Esophagus muscularis mucosa (tissue), 4 donors: ENCODE measurements around the gene TRIM25. TPM values are rescaled to one million over a fixed set of nuclear protein-coding genes. Genes with fewer than 3 reads are reported as not detected.

ENCODE experiments used
- DNase-seq: peaks from one replicate; pipeline ENCODE4 v3.0.0-alpha.2; 2017; ENCODE audit errors: extremely low spot score
- H3K27ac ChIP-seq, 4 donors: fragments of 200-600 bp; sonication (generic); replicated peaks in 1 of 4; 1 replicate in 3 of 4; 2 replicates in 1 of 4; pipeline ENCODE4 v1.5.1; 2016 to 2019; ENCODE audit warnings: mild to moderate bottlenecking in 1 of 4
- H3K27me3 ChIP-seq, 4 donors: fragments of 200-600 bp; sonication (generic); one replicate each; pipeline versions ENCODE4 v1.5.1 to v1.6.0; 2016 to 2019
- H3K36me3 ChIP-seq, 4 donors: fragments of 200-600 bp; sonication (generic); one replicate each; pipeline ENCODE4 v1.5.1; 2016 to 2019
- H3K4me1 ChIP-seq, 4 donors: fragments of 200-600 bp; sonication (generic); one replicate each; pipeline ENCODE4 v1.5.1; 2016 to 2019
- H3K4me3 ChIP-seq, 4 donors: fragments of 200-600 bp; sonication (generic); 1 replicate in 2 of 4; 2 replicates in 2 of 4; pipeline ENCODE4 v1.5.1; 2016 to 2019; ENCODE audit warnings: mild to moderate bottlenecking in 4 of 4, moderate library complexity in 1 of 4
- H3K9me3 ChIP-seq, 4 donors: fragments of 200-600 bp; sonication (generic); 1 replicate in 3 of 4; 2 replicates in 1 of 4; pipeline ENCODE4 v1.5.1; 2016 to 2019
- CTCF ChIP-seq, 3 experiments: fragments of 200-600 bp in 2 of 3; fragments of 450-650 bp in 1 of 3; sonication (generic) in 2 of 3; IDR thresholded peaks; one replicate each; pipeline ENCODE4 v1.5.1; 2017 to 2019; ENCODE audit warnings: antibody characterized with exemption in 3 of 3, mild to moderate bottlenecking in 2 of 3, moderate library complexity in 1 of 3
- EP300 ChIP-seq: sonication (generic); formaldehyde crosslinking; IDR thresholded peaks from one replicate; pipeline ENCODE4 v1.6.1; 2017; ENCODE audit warnings: antibody characterized with exemption
- POLR2A ChIP-seq: fragments of 450-650 bp; IDR thresholded peaks from one replicate; pipeline ENCODE4 v1.6.1; 2017; ENCODE audit warnings: antibody characterized with exemption, moderate library complexity, mild to moderate bottlenecking, low read depth
- POLR2AphosphoS5 ChIP-seq, 2 donors: sonication (generic); formaldehyde crosslinking; IDR thresholded peaks; one replicate each; pipeline ENCODE4 v1.6.1; 2017; ENCODE audit warnings: antibody characterized with exemption in 2 of 2
- WGBS: methylation state at CpG from one replicate; pipeline ENCODE4 v1.1.5; 2018; 5-methylcytosine and 5-hydroxymethylcytosine counted together
- intact Hi-C: fragments of 100-400 bp; cut with DNase I; formaldehyde crosslinking; loops from one replicate; pipeline ENCODE4 v1.15.1; 2023
- total RNA-seq, 4 donors: library from RNA; depleted of rRNA; stranded (reverse); fragments of >200 nt; gene quantifications; one replicate each; pipeline versions ENCODE4 v1.1.0 to v1.2.1, GENCODE V29; 2016

The TRIM25 gene
- total RNA-seq, 4 donors from 2014 or later: 13.9 to 19.9 (median 16.6) TPM

GRCh38 chr17:56863974-56864373 is 49.9 kb downstream of the TRIM25 start:
- no peaks in the 10 kb centered on the region for H3K27me3 ChIP-seq
- WGBS: 80% methylated on average over 3 of the region's 3 CpGs
- no peaks in the 10 kb centered on the region for H3K9me3 ChIP-seq
- H3K27ac ChIP-seq: no peak overlapping the region
- H3K4me1 ChIP-seq: peaks cover 0 to 6% (median 0%) of the 10 kb centered on the region in 4 donors
- peaks cover 13 to 59% (median 27%) of the 10 kb centered on the region in 4 donors for H3K36me3 ChIP-seq
- DNase-seq: no peak
- no peak overlapping the region for H3K4me3 ChIP-seq
- TF ChIP-seq POLR2A (no peak), CTCF (IDR thresholded peaks at IDR 0.05) (no peak), EP300 (no peak)
- intact Hi-C loops: no loop called here

GRCh38 chr17:56861899-56862298 is 52.0 kb downstream of the TRIM25 start:
- H3K4me3 ChIP-seq: no peak overlapping the region
- H3K27me3 ChIP-seq: no peaks in the 10 kb centered on the region
- no peak for TF ChIP-seq POLR2AphosphoS5 (IDR thresholded peaks at IDR 0.05)
- no peak for TF ChIP-seq EP300
- no peak for TF ChIP-seq POLR2A
- TF ChIP-seq CTCF (IDR thresholded peaks at IDR 0.05): no peak
- DNase-seq: no peak
- H3K36me3 ChIP-seq: peaks cover 13 to 79% (median 31%) of the 10 kb centered on the region in 4 donors
- H3K4me1 ChIP-seq: no peaks in the 10 kb centered on the region
- WGBS: 90% methylated on average over 3 of the region's 3 CpGs
- H3K9me3 ChIP-seq: no peaks in the 10 kb centered on the region
- intact Hi-C loops: no loop called here
- no peak overlapping the region for H3K27ac ChIP-seq

GRCh38 chr17:56851008-56851407 is 62.8 kb downstream of the TRIM25 start:
- peaks cover 5 to 56% (median 43%) of the 10 kb centered on the region in 4 donors for H3K36me3 ChIP-seq
- DNase-seq: no peak
- TF ChIP-seq POLR2A (no peak), EP300 (no peak), POLR2AphosphoS5 (IDR thresholded peaks at IDR 0.05) (no peak), CTCF (IDR thresholded peaks at IDR 0.05) (no peak)
- intact Hi-C loops: no loop called here
- WGBS: 80% methylated on average over 3 of the region's 3 CpGs
- no peak overlapping the region for H3K4me3 ChIP-seq
- no peaks in the 10 kb centered on the region for H3K27me3 ChIP-seq
- H3K4me1 ChIP-seq: no peaks in the 10 kb centered on the region
- no peaks in the 10 kb centered on the region for H3K9me3 ChIP-seq
- H3K27ac ChIP-seq: no peak overlapping the region

GRCh38 chr17:56850591-56850990 is 63.3 kb downstream of the TRIM25 start:
- no peaks in the 10 kb centered on the region for H3K4me1 ChIP-seq
- H3K27me3 ChIP-seq: no peaks in the 10 kb centered on the region
- no peak for DNase-seq
- no peak overlapping the region for H3K4me3 ChIP-seq
- intact Hi-C loops: no loop called here
- H3K9me3 ChIP-seq: no peaks in the 10 kb centered on the region
- WGBS: 94% methylated on average over 2 of the region's 2 CpGs
- no peak overlapping the region for H3K27ac ChIP-seq
- no peak for TF ChIP-seq CTCF (IDR thresholded peaks at IDR 0.05)
- no peak for TF ChIP-seq POLR2A
- no peak for TF ChIP-seq EP300
- no peak for TF ChIP-seq POLR2AphosphoS5 (IDR thresholded peaks at IDR 0.05)
- peaks cover 5 to 56% (median 41%) of the 10 kb centered on the region in 4 donors for H3K36me3 ChIP-seq

GRCh38 chr17:56849131-56849530 is 64.7 kb downstream of the TRIM25 start:
- Histone ChIP-seq H3K36me3 (peaks cover 5 to 56% (median 38%) of the 10 kb centered on the region in 4 donors), H3K4me1 (no peaks in the 10 kb centered on the region), H3K27ac (no peak overlapping the region), H3K27me3 (no peaks in the 10 kb centered on the region), H3K9me3 (no peaks in the 10 kb centered on the region), H3K4me3 (no peak overlapping the region)
- WGBS: 73% methylated on average over 3 of the region's 3 CpGs
- DNase-seq: no peak
- TF ChIP-seq POLR2A (no peak), EP300 (no peak), CTCF (IDR thresholded peaks at IDR 0.05) (no peak), POLR2AphosphoS5 (IDR thresholded peaks at IDR 0.05) (no peak)
- intact Hi-C loops: no loop called here
